ENCODE results near the gene GALC. TPM values are rescaled to one million over a fixed set of nuclear protein-coding genes. Genes with fewer than 3 reads are reported as not detected.

Gene GALC
- total and polyA plus RNA-seq, 9 of the 15 experiments (the other 6 are each of a cell fraction or from before 2014, with no cell fraction given), result 1.6 to 15.0 (median 7.3) TPM

- TF ChIP-seq HDAC1 (IDR thresholded peaks at IDR 0.05) (0 out of 4 replicates have a peak, but pooled peaks of 1 of the 2 experiments have one; percentile 59), BCOR (IDR thresholded peaks at IDR 0.05) (peak; percentile 77; the same call in 1 of the 2 replicates), NONO (IDR thresholded peaks at IDR 0.05; ENCODE audit: low read depth in 2 of 2, low read length in 1 of 2) (peak in 1 of 2 experiments; percentile 33; a peak in 1 of 4 replicates), ZNF395 (CRISPR knock-in tag; IDR thresholded peaks at IDR 0.05) (peak; percentile 83), HIVEP1 (CRISPR knock-in tag; IDR thresholded peaks at IDR 0.05) (peak; percentile 63; the same call in 1 of the 2 replicates), POLR2AphosphoS5 (IDR thresholded peaks at IDR 0.05; ENCODE audit: control insufficient read depth, insufficient read depth, low read depth, low read length) (peak; percentile 74), ARNT (IDR thresholded peaks at IDR 0.05) (peak in 1 of 2 experiments; percentile 90; a peak in 2 of 4 replicates), MNT (conservative IDR thresholded peaks at IDR 0.05) (peak; percentile 37 to 52; a peak in 3 of 4 replicates), SMARCE1 (IDR thresholded peaks at IDR 0.05) (peak; percentile 81), PTTG1 (tag; IDR thresholded peaks at IDR 0.05; ENCODE audit: low read depth) (peak; percentile 68; the same call in 1 of the 2 replicates), ZNF589 (CRISPR knock-in tag; IDR thresholded peaks at IDR 0.05; ENCODE audit: low read depth) (peak; percentile 58; the same call in 1 of the 2 replicates), DMBX1 (CRISPR knock-in tag; IDR thresholded peaks at IDR 0.05; ENCODE audit: borderline replicate concordance) (peak; percentile 94), PHTF2 (CRISPR knock-in tag; IDR thresholded peaks at IDR 0.05) (0 out of 2 replicates have a peak, but pooled peaks have one; percentile 39), TEAD1 (CRISPR knock-in tag; IDR thresholded peaks at IDR 0.05) (peak in 1 of 2 experiments; percentile 71; a peak in 2 of 4 replicates), MEIS2 (IDR thresholded peaks at IDR 0.05; ENCODE audit: partially characterized antibody) (peak; percentile 74), TCF3 (CRISPR knock-in tag; IDR thresholded peaks at IDR 0.05) (peak; percentile 97)
- TF ChIP-seq, protein P1, sequence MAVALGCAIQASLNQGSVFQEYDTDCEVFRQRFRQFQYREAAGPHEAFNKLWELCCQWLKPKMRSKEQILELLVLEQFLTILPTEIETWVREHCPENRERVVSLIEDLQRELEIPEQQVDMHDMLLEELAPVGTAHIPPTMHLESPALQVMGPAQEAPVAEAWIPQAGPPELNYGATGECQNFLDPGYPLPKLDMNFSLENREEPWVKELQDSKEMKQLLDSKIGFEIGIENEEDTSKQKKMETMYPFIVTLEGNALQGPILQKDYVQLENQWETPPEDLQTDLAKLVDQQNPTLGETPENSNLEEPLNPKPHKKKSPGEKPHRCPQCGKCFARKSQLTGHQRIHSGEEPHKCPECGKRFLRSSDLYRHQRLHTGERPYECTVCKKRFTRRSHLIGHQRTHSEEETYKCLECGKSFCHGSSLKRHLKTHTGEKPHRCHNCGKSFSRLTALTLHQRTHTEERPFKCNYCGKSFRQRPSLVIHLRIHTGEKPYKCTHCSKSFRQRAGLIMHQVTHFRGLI (CRISPR knock-in tag; IDR thresholded peaks at IDR 0.05), result peak; percentile 92
- TF ChIP-seq, protein P2, sequence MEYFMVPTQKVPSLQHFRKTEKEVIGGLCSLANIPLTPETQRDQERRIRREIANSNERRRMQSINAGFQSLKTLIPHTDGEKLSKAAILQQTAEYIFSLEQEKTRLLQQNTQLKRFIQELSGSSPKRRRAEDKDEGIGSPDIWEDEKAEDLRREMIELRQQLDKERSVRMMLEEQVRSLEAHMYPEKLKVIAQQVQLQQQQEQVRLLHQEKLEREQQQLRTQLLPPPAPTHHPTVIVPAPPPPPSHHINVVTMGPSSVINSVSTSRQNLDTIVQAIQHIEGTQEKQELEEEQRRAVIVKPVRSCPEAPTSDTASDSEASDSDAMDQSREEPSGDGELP (CRISPR knock-in tag; IDR thresholded peaks at IDR 0.05; ENCODE audit: borderline replicate concordance), result peak; percentile 51; the same call in 1 of the 2 replicates
- TF ChIP-seq, protein P3, sequence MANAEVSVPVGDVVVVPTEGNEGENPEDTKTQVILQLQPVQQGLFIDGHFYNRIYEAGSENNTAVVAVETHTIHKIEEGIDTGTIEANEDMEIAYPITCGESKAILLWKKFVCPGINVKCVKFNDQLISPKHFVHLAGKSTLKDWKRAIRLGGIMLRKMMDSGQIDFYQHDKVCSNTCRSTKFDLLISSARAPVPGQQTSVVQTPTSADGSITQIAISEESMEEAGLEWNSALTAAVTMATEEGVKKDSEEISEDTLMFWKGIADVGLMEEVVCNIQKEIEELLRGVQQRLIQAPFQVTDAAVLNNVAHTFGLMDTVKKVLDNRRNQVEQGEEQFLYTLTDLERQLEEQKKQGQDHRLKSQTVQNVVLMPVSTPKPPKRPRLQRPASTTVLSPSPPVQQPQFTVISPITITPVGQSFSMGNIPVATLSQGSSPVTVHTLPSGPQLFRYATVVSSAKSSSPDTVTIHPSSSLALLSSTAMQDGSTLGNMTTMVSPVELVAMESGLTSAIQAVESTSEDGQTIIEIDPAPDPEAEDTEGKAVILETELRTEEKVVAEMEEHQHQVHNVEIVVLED (CRISPR knock-in tag; IDR thresholded peaks at IDR 0.05), result 0 out of 2 replicates have a peak, but pooled peaks have one; percentile 11
Observed at GRCh38 chr14:88024252-88025086, 31.5 kb upstream of the GALC start (continued).
